Liver (tissue), 9 donors: ENCODE results near the gene SUPT4H1. TPM values are rescaled to one million over a fixed set of nuclear protein-coding genes. Genes with fewer than 3 reads are reported as not detected.

ENCODE experiments used
- DNase-seq: peaks from one replicate; pipeline ENCODE4 v3.0.0-alpha.2; 2017; ENCODE audit warnings: low spot score
- H3K27ac ChIP-seq, 2 donors: one replicate each; pipeline ENCODE4 v1.7.0; 2013; ENCODE audit warnings: inconsistent platforms in 2 of 2, low read length in 2 of 2, control low read depth in 1 of 2, low read depth in 1 of 2, mild to moderate bottlenecking in 1 of 2
- H3K27me3 ChIP-seq, 4 donors: one replicate each; pipeline versions ENCODE4 v1.6.1 to v1.7.0; 2013; ENCODE audit warnings: low read length in 3 of 4, inconsistent platforms in 1 of 4, mild to moderate bottlenecking in 1 of 4, moderate library complexity in 1 of 4; ENCODE audit not compliant: control insufficient read depth in 4 of 4, insufficient read depth in 4 of 4
- H3K36me3 ChIP-seq, 4 donors: one replicate each; pipeline versions ENCODE4 v1.6.1 to v1.7.0; 2013; ENCODE audit warnings: low read length in 3 of 4, mild to moderate bottlenecking in 3 of 4, low read depth in 1 of 4, moderate library complexity in 1 of 4; ENCODE audit not compliant: control insufficient read depth in 4 of 4, insufficient read depth in 3 of 4
- H3K4me1 ChIP-seq, 4 donors: one replicate each; pipeline versions ENCODE4 v1.6.1 to v1.7.0; 2013; ENCODE audit warnings: low read length in 3 of 4, mild to moderate bottlenecking in 3 of 4, moderate library complexity in 1 of 4; ENCODE audit not compliant: control insufficient read depth in 4 of 4, insufficient read depth in 4 of 4
- H3K4me3 ChIP-seq, 3 donors: one replicate each; pipeline versions ENCODE4 v1.6.1 to v1.7.0; 2013; ENCODE audit warnings: low read length in 3 of 3, control low read depth in 1 of 3, low read depth in 1 of 3, mild to moderate bottlenecking in 1 of 3
- H3K9ac ChIP-seq, 2 donors: one replicate each; pipeline ENCODE4 v1.7.0; 2013; ENCODE audit warnings: low read length in 2 of 2, mild to moderate bottlenecking in 2 of 2, moderate library complexity in 2 of 2, control low read depth in 1 of 2, low read depth in 1 of 2
- H3K9me3 ChIP-seq, 4 donors: one replicate each; pipeline versions ENCODE4 v1.6.1 to v1.7.0; 2013; ENCODE audit warnings: low read length in 3 of 4; ENCODE audit not compliant: control insufficient read depth in 4 of 4
- EGR1 ChIP-seq, 2 donors: IDR thresholded peaks; 2 replicates each; pipeline ENCODE4 v1.6.1; 2016 to 2018; ENCODE audit warnings: antibody characterized with exemption in 2 of 2, low read depth in 2 of 2
- FOXA1 ChIP-seq: IDR thresholded peaks from 2 replicates; pipeline ENCODE4 v1.6.1; 2016; ENCODE audit warnings: antibody characterized with exemption
- FOXA2 ChIP-seq: IDR thresholded peaks from 2 replicates; pipeline ENCODE4 v1.6.1; 2016; ENCODE audit warnings: antibody characterized with exemption
- HNF4G ChIP-seq: IDR thresholded peaks from 2 replicates; pipeline ENCODE4 v1.6.1; 2016; ENCODE audit warnings: antibody characterized with exemption
- RAD21 ChIP-seq, 2 donors: IDR thresholded peaks; 2 replicates each; pipeline ENCODE4 v1.6.1; 2016; ENCODE audit warnings: antibody characterized with exemption in 2 of 2, mild to moderate bottlenecking in 2 of 2
- REST ChIP-seq: IDR thresholded peaks from 2 replicates; pipeline ENCODE4 v1.6.1; 2016; ENCODE audit warnings: antibody characterized with exemption, mild to moderate bottlenecking
- RXRA ChIP-seq, 2 donors: IDR thresholded peaks; 2 replicates each; pipeline ENCODE4 v1.6.1; 2017 to 2018; ENCODE audit warnings: antibody characterized with exemption in 2 of 2, mild to moderate bottlenecking in 1 of 2
- SP1 ChIP-seq: IDR thresholded peaks from 2 replicates; pipeline ENCODE4 v1.6.1; 2018; ENCODE audit warnings: antibody characterized with exemption, mild to moderate bottlenecking
- TAF1 ChIP-seq: conservative IDR thresholded peaks from 2 replicates; pipeline ENCODE4 v1.6.1; 2016; ENCODE audit warnings: antibody characterized with exemption, mild to moderate bottlenecking
- YY1 ChIP-seq: IDR thresholded peaks from 2 replicates; pipeline ENCODE4 v1.6.1; 2016; ENCODE audit warnings: antibody characterized with exemption, mild to moderate bottlenecking
- ZBTB33 ChIP-seq: IDR thresholded peaks from 2 replicates; pipeline ENCODE4 v1.6.1; 2016; ENCODE audit warnings: antibody characterized with exemption
- WGBS: extraction: QIAGEN DNeasy Blood & Tissue Kit; methylation state at CpG from one replicate; pipeline ENCODE4 v1.1.7; 2013; 5-methylcytosine and 5-hydroxymethylcytosine counted together
- polyA plus RNA-seq, 2 donors: library from polyadenylated mRNA; stranded (reverse) in 1 of 2; unstranded in 1 of 2; fragments of 200-250 nt in 1 of 2; fragments of >200 nt in 1 of 2; fragmentation: Nextera tagmentation in 1 of 2; extraction: Ambion mirVana in 1 of 2; gene quantifications; one replicate each; pipeline versions ENCODE4 v1.2.1 to v1.2.3, GENCODE V29; 2013 to 2015
- total RNA-seq, 2 donors: library from RNA; depleted of rRNA; stranded (reverse); fragments of >200 nt; gene quantifications; one replicate each; pipeline ENCODE4 v1.2.3, GENCODE V29; 2014
- TF ChIP-seq, protein P1 (sequence below): fragments of 150-350 bp; IDR thresholded peaks from 2 replicates; pipeline ENCODE4 v1.5.1; 2017; ENCODE audit warnings: improper control_type of control experiment, low read depth, low read length; ENCODE audit not compliant: missing input control
- donor health status: healthy.
- donor health status: healthy.
- donor health status: healthy.
- donor health status: healthy.
- donor health status: healthy.

SUPT4H1 gene
- total and polyA plus RNA-seq, 4 donors = 23.3 to 59.1 (median 40.4) TPM

DNA sequence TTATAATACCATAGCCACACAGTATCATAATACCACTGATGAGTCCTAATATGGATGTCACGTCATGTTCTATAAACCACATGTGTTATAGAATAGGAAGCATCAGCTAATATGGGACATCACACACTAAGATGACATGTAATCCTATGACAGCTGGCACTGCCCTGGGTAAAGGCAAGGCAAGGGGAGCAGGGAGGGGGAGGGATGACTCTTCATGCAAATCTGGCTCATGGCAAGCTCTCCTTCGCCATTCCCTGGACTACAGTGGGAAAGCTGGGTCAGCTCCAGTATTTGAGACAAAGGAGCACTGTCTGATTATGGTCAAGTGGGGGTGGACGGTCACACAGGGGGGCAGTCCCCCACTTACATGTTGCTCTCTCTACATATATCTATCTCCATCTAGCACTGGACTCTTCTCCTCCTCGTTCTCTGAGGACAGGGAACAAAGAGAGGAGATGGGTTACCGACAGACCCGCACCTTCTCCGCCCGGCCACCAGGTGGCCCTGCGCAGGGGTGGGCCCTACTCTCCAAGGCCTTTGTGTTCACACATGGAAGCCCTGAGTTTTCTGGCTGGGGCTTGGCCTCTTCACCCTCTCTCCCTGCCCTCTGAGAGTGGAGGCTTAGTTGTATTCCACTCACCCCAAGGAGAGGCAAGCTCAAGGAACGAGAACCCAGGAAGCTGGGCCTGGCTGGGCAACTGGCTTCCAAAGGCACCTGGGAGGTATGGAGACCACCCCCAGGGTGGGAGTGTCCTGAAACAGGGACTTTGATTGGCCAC lies 47.8 kb downstream of the SUPT4H1 start:
- 51% methylated on average over 10 of the region's 10 CpGs for WGBS
- no peaks in the 10 kb centered on the region for H3K4me1 ChIP-seq
- H3K27me3 ChIP-seq = no peaks in the 10 kb centered on the region
- TF ChIP-seq HNF4G = no peak
- TF ChIP-seq, protein P1, sequence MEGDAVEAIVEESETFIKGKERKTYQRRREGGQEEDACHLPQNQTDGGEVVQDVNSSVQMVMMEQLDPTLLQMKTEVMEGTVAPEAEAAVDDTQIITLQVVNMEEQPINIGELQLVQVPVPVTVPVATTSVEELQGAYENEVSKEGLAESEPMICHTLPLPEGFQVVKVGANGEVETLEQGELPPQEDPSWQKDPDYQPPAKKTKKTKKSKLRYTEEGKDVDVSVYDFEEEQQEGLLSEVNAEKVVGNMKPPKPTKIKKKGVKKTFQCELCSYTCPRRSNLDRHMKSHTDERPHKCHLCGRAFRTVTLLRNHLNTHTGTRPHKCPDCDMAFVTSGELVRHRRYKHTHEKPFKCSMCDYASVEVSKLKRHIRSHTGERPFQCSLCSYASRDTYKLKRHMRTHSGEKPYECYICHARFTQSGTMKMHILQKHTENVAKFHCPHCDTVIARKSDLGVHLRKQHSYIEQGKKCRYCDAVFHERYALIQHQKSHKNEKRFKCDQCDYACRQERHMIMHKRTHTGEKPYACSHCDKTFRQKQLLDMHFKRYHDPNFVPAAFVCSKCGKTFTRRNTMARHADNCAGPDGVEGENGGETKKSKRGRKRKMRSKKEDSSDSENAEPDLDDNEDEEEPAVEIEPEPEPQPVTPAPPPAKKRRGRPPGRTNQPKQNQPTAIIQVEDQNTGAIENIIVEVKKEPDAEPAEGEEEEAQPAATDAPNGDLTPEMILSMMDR = peak; percentile 71
- no peak for TF ChIP-seq FOXA2
- peak; percentile 71 to 84 for TF ChIP-seq RAD21 (IDR thresholded peaks at IDR 0.05)
- TF ChIP-seq TAF1 = no peak
- H3K36me3 ChIP-seq = no peaks in the 10 kb centered on the region
- H3K27ac ChIP-seq = no peak overlapping the region
- no peak overlapping the region for H3K9ac ChIP-seq
- H3K9me3 ChIP-seq = no peaks in the 10 kb centered on the region
- H3K4me3 ChIP-seq = no peak overlapping the region
- peak; percentile 61 for DNase-seq

DNA sequence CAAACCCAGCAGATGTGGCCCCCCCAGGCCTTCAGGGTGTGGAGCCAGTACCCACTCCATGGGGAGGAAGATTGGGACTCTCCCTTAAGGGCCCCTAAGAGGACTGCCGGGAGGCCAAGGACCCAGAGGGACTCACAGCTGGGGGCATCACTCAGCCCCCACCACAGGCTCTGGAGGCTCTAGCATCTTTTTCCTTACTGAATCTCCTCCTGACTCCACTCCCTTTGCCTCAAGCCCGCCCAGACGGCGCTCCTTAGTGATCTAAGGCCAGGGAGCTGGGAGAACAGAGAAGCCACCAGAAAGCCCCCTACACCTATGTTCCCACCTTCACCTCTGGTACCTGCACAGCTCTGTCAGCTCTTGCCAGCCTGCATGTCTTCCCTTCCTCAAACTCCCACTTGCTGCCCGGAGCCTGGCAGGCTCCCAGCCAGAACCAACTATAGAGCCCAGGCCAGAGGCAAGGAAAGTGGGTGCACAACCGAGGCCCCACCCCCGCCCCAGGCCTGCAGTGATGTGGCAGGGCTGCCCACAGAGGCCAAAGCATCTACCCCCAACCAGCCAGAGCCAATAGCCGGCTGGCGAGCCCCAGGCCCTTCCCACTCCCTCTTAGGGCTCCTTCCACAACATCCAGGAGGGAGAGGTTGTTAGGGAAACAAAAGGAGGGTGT lies 48.9 kb downstream of the SUPT4H1 start:
- DNase-seq = peak; percentile 20
- Histone ChIP-seq H3K9ac (no peak overlapping the region), H3K27ac (no peak overlapping the region), H3K27me3 (no peaks in the 10 kb centered on the region), H3K36me3 (no peaks in the 10 kb centered on the region), H3K9me3 (no peaks in the 10 kb centered on the region), H3K4me1 (no peaks in the 10 kb centered on the region), H3K4me3 (no peak overlapping the region)
- no peak for TF ChIP-seq ZBTB33
- TF ChIP-seq RXRA (IDR thresholded peaks at IDR 0.05) = no peak
- WGBS = 91% methylated on average over 9 of the region's 9 CpGs

DNA sequence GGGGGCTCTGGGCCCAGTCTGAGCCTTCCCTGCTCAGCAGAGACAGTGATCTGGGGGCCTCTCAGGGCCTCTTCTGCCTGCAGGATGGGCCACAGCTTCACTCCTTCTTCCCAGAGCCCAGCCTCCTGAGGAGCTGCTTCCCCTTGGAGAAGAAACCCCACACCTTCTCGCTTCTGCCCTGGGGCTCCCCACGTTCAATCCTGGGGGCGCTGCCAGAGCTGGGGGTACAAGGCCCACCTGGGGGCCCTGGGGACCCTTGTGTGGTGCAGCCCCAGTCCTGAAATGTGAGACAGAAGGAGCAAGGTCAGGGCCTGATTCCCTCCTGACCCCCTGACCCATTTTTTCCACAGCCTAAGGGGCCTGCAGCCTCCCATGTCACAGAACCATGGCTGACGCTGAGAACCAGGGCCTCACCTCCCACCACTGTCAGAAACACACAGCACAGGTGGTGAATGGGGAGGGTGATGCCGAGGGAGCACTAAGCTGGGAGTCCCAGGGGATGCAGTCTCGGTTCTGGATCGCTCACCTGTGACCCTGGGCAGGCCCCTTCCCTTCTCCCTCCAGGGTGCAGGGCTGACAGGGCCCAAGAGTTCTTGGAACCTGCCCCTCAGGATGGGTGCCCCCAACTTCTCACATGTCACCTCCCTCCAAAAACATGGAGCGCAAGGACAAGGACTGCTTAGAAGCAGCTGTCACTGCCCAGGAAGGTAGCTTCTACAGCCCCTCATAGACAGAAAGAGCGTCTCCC lies 49.7 kb downstream of the SUPT4H1 start:
- H3K36me3 ChIP-seq = no peaks in the 10 kb centered on the region
- TF ChIP-seq REST (no peak), FOXA1 (no peak), YY1 (no peak), SP1 (no peak), TAF1 (no peak), EGR1 (IDR thresholded peaks at IDR 0.05; ENCODE audit: low read depth in 2 of 2) (no peak)
- TF ChIP-seq, protein P1 = no peak
- no peak overlapping the region for H3K27ac ChIP-seq
- no peaks in the 10 kb centered on the region for H3K9me3 ChIP-seq
- WGBS = 94% methylated on average over 9 of the region's 9 CpGs
- no peaks in the 10 kb centered on the region for H3K27me3 ChIP-seq
- no peak overlapping the region for H3K4me3 ChIP-seq
- DNase-seq = no peak
- H3K9ac ChIP-seq = no peak overlapping the region
- H3K4me1 ChIP-seq = no peaks in the 10 kb centered on the region
